Activated CD4-positive, alpha-beta T cell treated with anti-CD3 and anti-CD28 coated beads for 4 hours (primary cell): ENCODE results near the gene CEACAM4.

Experiments
- DNase-seq, 2 donors: peaks; one replicate each; pipeline ENCODE4 v3.0.0-alpha.2; 2020

CEACAM4 gene

DNA sequence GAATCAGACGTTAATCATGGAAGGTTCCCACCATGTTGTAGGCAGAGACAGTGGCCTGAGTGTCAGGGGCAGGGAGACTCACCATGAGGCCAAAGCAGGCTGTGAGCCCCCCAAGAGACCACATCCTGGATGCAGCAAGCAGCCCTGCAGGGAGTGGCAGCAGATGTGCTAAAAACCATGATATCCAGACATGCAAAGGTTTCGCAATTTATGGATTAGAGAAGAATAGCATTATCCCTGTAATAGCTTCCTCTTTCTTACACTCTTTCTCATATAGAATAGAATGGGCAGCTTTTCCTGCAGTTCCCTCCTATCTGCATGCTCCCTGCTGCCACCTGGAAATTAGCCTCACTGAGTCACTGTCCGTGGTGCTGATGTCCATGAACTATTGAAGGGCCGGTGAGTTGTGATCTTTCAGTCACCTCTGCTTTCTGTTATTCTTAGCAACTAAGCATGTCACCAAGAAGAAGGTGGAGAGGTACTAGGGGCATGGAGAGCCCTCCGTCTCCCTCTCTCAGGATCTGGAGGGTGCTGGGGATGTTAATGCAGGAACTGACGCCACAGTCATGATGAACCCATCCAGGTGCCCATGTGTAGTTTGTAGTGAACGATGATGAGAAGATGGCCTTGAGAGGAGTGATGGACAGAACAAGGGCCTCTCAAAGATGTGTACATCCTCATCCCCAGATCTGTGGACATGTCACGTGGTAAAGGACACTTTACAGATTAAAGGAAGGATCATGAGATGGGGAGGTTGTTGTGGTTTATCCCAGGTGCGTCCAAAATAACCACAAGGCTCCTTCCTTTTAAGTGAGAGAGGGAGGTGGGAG, 9.9 kb downstream of the CEACAM4 start:
- no peak for DNase-seq

DNA sequence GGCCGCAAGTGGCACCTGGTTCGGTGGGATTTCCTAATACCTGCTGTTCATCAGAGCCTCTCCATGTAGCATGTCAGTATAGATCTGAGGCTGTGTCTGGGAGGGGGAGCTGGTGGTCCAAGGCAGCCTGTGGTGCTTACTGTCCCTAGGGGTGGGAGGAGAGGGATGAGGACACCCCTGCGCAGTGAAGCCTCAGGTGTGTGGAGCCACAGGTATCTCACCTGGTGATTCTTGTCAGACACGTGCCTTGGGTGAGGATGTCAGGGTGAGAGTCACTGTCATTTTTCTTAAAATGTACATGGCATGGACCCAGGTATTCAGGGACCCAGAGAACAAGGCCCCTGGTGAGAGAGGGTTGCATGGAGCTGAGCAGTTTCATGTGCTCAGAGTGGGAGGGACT, 11.7 kb downstream of the CEACAM4 start:
- DNase-seq: no peak

DNA sequence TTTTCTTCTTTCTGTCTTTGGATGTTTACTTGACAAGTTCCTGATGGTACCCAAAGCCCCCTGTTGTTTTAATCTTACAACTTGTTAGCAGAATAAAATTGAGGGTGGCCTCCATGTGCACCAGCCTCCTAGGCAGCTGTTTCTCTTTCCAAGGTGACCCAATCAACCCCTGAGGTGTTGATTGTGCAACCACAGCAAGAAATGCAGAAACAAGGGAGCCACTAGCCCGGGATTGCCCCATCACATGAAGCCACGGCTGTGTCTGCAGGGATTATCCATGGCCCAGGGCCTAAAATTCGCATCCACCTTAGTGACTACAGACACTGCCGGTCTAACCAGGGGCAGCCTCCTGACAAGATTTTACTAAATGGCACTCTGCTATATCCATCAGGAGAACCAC, 14.4 kb downstream of the CEACAM4 start:
- no peak for DNase-seq

DNA sequence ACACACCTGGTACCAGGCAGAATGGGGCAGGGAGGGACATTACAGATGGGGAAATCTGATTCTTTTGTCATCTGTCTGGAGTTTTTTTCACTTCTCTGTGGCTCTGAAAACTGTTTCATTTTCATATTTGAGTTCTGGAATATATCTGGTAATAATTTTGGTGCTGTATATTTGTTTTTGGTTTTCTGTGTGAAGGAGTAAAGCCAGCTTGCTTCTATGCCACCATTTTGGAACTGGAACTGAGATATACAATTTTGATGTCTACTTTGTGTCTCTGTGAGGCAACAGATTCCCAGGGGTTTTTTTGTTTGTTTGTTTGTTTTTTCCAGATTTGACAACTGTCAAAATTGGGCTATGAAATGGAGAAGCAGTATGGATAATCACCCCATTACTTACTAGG, 16.1 kb downstream of the CEACAM4 start:
- no peak for DNase-seq

DNA sequence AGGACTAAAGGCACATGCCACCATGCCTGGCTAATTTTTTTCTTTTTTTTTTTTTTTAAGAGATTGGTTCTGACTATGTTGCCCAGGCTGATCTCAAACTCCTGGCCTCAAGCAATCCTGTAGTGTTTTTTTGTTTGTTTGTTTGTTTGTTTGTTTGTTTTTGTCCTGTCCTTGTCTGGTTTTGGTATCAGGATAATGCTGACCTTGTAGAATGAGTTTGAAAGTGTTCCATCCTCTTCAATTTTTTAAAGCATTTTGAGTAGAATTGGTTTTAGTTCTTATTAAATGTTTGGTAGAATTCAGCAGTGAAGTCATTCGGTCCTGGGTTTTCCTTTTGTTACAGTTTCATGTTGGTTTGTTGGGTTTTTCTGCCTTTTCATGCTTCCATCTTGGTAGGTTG, 19.2 kb downstream of the CEACAM4 start:
- no peak for DNase-seq

DNA sequence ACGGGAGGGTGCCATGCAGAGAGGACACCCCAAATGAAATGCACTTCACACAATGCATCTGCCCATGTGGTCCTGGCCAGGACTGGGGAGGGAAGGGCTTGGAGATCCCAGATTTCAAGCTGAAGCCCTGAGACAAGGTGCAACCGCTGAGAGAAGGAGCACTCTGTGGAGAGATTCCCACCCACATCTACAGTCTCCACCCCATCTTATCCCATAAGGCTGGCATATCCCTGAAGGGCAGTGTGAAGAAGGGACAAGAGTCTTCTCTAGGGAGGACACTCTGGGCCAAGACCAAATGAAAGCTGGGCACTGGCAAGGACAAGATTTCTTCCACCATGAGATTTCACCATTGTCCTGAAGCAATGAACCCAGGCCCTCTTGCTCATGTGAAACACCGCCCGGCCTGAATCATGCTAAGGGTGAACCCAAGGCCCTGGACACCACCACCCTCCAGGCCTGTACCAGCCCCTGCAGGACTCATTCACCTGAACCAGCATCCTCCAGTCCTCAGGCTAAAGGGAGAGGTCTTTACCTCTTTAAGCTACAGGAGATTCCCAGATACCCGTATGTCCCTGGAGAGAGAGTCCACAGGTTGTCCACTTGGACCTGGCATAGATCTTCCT, 20.5 kb downstream of the CEACAM4 start:
- no peak for DNase-seq

DNA sequence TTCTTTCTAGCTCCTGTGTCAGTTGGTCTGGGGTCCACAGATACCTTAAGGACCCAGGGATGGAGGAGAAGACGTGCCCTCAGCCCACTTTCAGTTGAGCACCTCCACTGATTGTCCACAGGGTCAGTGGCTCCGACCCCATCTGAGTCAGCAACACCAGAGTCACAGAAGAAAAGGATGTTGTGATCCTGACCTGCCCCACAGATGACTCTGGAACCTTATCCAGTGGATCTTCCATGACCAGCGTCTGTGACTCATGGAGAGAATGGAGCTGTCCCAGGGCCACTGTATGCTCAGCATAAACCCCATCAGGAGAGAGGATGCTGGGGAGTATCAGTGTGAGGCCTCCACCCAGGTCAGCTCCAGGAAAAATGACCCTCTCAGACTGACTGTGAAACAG, 22.0 kb downstream of the CEACAM4 start:
- DNase-seq: no peak

DNA sequence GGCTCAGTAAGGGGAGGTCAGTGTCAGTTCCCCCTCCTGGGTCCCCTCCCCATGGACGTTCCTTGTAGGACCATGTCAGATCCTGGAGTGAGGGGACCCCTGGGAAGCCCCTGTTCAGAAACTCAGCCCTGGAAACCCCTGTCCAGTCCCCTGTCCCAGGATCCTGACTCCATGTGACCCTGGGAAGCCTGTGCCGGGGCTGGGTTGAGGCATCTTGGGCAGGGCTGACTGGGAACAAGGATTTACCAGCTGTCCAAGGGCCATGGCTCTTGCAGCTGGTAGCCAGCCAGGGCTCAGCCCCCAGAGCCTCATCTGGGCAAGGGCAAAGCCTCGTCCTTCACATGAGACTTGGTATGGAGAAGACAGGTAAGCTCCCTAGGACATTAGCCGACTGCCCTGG, 25.1 kb downstream of the CEACAM4 start:
- no peak for DNase-seq

DNA sequence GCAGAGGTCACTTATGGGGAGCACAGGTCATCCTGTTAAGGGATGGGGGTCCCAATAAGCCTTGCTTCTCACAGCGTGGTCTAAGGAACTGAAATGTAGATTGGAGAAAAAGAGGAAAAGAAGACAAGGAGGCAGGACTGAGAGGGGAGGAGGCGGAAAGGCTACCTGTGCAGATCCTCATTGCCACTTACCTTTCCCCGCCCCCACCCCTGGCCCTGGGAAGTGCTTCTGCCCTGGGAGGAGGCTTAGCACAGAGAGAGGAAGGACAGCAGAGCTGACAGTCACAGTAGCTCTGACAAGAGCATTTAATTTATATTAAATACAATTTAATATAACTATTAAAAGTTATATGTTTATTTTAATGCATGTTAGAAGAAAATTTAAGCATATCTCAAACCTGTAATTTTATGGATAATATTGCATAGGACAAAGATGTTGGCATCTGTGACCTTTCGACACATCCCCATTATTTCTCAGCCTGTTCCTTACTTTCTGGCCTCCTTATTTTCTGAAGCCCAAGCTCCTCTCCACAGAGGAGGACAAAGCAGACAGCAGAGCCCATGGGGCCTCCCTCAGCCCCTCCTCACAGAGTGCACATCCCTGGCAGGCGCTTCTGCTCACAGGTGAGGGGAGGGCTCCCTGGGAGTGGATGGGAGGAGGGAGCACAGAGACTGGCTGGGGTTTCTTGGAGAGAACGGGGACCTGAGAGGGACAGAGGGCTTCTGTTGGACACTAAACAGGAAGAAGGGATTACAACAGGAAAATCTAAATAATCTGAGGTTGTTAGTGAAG, 27.5 kb downstream of the CEACAM4 start:
- DNase-seq: no peak

DNA sequence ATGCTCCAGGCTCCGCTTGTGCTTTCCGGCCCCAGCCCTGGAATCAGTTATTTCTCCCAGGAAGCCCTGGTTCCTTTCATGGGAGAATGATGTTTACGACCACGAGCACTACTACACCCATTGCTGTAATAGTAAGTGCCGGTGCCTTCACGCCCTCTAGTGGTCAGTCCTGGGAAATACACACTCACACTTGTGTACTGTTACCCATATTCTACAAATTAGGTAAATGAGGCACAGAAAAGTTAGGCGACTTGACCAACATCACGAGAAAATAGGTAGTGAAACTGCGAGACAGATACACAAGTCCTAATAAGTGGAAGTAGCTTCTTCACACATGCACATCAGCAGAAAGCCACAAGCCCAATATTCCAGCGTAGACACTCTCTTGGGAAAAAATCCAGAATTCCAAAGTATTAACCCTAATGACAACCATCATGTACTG, 29.3 kb downstream of the CEACAM4 start:
- peak; percentile 60 to 80 for DNase-seq

DNA sequence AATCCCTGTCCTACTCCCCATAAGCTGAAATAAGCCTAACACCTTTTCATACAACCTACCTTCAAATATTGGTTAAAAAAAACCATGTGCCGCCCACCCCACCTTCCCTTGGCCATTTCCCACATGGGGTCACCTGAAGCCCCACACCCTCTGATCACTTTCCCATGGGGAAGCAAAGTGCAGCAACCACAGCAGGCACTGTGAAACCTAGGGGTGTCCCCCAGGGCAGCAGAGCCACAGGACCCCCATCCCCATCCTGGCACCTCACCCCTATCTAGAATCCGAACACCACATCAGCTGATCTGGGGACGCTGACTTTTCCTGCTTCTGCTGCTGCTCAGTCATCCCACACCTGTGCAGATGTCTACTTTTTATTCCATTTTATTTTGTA, 31.0 kb downstream of the CEACAM4 start:
- DNase-seq: no peak

DNA sequence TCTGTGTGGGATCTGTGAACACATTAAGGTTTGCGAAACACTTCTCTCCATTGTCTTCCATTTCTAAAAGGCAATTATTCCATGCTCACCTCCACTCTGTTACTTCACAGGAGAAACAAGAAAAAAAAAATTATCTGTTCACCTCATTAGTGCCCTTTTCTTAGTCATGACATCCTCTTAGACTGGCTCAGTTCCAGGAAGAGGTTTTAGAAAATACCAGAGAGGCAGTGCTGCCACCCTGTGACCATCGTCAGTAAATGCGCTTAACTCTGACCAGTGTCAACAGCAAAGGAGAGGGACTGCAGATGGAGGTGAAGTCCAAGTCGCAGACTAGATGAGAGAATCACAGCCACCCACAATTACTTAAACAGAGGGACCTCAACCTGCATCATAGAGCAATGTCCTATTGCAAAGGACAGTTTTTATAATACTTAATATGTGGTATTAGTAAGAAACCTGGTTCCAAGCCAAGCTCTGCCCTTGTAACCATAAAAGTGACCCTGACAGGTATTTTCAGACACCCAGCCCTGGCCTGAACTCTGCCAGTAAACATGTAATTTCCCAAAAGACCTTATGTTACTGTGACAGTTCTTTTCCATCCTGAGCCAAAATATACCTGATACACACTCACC, 31.5 kb downstream of the CEACAM4 start:
- peak; percentile 61 to 70 for DNase-seq

DNA sequence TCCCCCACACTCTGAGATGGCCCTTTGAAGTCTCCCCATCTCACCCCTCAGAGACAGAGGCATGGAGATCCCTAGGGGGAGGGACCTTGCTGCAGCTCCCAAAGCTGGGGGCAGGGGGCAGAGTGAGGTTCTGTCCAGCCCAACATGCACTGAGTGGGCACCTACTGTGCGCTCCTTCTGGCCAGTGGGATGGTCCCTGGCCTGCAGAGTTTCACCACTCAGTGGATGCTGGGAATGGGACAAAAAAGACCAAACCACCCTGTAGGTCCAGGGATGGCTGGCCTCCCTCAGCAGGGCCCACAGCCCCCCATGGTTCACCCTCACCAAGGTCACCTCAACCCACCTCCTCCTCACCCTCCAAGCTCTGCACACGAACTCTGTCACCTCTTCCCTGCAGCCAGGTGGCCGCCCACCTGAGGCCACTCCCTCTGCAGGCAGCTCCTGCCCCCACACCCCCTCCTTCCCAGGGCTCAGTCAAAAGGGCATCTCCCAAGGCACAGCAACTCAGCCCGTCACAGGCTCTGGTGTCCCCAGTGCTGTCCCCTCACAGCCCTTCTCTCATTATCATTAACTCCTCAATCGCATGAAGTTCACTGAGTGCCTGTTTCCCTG, 34.8 kb downstream of the CEACAM4 start:
- no peak for DNase-seq

DNA sequence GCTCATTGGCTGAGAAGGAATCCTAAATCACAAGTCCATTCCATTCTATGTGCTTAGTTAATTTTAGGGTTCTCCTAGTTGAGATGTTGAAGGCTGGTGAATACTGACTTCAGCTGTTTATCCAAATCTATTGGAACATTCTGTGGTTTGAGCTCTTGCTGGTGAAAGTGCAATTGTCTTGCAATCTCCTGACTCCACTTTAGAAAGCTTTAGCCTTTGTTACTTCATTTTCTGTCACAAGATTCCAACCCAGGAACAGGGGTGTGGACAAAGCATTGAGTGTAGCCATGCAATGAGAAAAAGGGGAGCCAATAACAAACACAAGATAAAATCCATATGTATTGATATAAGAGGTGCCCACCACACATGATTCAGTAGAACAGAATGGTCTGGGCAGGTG, 35.9 kb downstream of the CEACAM4 start:
- no peak for DNase-seq

DNA sequence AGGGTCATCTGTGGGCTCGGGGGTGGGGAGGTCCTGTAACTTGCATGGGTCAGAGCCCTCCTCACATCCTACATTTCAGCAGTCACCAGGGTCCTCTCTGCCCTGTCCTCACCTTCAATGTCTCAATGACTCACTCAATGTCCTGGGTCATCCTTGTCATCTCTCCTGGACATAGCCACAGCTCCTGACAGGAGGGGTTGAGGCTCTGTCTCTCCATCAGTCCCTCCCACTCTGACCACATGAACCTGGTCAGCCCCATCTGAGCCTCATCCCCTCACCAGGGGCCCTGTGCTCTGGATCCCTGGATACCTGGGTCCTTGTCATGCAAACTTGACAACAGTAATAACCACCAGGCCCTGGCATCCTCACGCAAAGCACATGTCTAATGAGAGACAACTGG, 37.5 kb downstream of the CEACAM4 start:
- no peak for DNase-seq

DNA sequence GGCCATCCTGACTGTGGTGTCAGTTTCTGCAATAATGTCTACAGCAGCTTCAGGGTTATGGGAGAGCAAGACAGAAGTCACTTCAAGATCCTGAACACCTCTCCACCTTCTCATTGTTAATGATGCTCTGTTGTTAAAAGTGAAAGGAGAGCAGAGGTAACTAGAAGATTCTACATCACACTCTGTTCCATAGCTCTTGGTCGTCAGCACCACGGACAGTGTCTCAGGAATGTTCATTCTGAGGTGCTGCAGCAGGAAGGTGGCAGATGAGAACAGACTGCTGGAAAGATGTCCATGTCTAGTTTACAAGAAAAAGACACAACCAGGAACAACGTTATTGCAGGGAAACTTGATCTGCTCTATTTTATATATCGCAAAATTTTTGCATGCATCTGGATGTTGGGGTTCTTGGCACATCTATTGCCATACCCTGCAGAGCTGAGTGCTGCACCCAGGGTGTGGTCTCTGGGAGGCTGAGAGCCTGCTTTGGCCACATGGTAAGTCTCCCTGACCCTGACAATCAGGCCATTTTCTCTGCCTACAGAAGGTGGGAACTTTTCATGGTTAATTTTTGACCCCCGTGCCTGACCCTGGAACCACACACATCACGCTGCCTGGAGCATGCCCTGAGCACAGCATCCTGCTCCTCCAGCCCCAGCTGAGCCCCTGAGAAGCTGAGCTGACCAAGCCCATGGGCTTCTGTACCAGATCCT, 38.2 kb downstream of the CEACAM4 start:
- DNase-seq: no peak

DNA sequence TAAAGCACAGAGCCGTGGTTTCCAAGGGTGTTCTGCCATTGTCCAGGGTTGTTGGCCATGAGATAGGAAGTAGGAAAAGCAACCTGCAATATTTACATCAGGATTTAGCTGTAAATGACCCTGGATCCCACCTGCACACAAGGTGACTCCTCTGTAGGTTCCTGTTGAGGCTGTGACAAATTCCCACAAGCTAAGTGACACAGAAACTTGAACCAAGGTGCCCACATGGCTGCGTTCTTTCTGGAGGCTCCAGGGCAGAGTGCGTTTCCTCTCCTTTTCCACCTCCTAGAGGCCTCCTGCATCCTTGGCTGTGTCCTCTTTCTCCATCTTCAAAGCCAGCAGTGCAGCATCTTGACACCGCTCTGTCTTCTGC, 39.0 kb downstream of the CEACAM4 start:
- no peak for DNase-seq

DNA sequence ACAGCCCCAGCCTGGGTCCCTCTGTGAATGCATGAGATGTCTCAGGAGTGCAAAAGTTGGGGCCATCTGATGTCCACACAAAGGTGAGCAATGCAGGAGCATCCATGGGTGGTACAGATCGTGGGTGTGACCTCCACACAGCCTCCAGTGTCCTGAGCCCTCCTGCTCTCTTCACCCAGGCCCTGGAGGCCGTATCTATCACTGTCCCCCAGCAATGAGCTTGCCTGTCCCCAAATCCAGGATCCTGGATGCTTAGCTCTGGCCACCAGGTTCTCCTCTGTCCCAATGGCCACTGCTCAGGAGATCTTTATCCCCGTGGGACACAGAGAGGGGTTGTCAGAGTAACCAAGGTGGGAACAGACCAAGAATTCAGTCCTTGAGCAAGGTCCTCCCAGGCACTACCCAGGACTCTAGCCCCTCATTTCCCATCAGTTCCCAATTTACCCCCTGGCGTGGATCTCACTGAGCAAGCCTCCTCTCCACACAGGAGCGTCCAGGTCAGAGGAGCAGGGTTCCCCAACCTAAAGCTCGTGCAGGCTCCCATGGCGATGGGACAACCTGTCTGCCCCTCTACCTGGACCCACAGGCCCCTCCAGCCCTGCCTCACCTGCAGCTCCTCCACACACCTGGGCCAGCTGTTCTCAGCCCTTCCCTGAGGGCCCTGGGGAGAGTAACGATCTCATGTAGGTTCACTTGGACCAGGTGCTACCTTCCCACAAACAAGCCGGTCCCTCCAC, 39.6 kb downstream of the CEACAM4 start:
- DNase-seq: no peak

DNA sequence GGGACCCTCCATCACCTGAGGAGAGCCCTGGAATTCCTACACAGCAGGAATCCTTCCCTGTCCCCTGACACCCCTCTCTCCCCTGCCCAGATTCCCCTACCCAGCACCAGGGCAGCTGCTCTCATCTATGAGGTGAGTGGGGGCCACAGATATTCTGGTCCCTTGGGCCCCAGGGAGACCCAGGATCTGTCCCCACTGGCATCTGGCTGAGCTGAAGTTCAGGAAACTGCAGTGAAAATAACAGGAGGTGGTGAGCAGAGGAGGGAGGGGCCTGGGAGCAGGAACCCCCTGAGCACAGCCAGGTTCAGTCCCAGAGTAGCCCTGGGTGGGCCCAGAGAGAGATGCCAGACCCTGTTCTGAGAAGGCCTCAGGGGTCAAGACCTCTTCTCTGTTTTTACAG, 40.8 kb downstream of the CEACAM4 start:
- no peak for DNase-seq

DNA sequence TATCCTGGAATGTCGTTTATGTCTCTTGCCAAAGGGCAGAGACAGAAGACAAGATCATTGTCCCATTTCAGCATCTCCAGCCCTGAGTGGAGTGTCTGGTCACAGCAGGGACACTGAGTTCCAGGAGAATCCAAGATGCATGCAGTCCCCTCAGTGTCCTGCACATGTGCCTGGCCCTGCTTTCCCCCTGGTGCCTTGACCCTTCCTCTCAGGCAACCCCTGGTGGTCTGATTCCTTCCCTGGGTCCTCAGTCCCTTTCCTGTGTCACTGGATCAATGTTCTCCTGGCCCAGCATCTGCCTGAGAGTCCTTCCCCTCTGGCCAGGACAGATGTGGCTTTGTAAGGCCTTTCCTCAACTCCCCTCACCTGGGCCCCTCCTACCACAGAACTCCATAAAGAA, 41.9 kb downstream of the CEACAM4 start:
- DNase-seq: no peak

DNA sequence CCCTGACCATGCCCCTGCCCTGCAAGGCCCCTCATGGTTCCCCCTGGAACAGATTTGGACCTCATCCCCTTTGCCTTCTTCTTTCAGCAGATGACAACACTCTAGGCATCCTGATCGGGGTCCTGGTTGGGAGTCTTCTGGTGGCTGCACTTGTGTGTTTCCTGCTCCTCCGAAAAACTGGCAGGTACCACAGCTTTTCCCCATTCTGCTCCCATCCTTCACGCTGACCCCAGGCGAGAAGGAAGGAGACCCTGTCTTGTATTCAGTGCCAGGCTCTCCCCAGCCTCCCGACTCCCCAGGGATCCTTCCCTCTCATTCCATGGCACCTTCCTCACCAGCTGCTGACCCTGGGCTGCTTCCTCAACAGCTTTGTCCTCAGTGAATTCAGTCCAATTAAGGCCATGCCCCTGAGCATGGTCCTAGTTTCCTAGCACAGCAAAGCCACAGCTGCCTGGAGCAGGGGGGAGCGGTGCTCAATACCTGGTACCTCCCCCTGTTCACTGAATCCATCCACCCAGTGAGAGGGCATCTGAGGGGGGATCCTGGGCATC, 42.5 kb downstream of the CEACAM4 start:
- DNase-seq: no peak
